ENCODE measurements around the gene TENM3. TPM values are rescaled to one million over a fixed set of nuclear protein-coding genes. Genes with fewer than 3 reads are reported as not detected.

The TENM3 gene
- total RNA-seq, 2 donors from 2014 or later = 39.5 to 51.9 TPM

DNA sequence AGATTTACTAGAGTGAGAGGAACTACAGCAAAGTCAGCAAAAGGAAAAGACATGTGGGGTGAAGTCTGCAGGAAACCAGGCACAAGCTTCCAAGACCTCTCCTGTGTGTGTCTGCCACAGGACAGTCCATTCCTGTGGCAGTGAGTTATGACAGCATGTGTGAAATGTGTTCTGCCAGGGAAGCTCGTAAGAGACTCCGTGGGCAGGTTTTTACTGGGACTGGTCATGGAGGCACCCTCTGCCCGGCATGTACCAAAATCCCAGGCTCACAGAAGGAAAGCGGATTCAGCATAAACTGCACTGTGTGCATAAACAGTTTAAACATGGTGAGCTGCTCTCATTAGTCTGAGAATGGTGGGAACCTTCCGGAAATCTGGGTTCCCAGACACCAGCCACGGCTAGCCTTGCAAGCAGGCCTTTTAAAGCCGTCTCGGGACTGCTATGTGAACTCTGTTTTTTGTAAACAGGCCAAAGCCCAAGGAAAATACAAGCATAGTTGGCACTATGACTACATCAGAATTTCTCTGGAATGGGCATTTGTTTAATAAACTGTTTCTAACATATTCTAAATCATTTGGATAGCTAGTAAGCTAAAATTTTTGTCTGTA is 288.5 kb downstream of the TENM3 start:
- no peaks in the 10 kb centered on the region for H3K9me3 ChIP-seq (ENCODE audit: control insufficient read depth, low read length)
- no peaks in the 10 kb centered on the region for H3K27me3 ChIP-seq (ENCODE audit: control insufficient read depth, insufficient read depth, low read length, poor library complexity, severe bottlenecking)
- H3K4me3 ChIP-seq (ENCODE audit: low read length) = no peak overlapping the region
- no peaks in the 10 kb centered on the region for H3K9me3 Mint-ChIP-seq
- H3K27ac Mint-ChIP-seq = peak overlapping the region; percentile 16
- WGBS, 2 experiments (ENCODE audit: insufficient coverage in 1 of 2, insufficient read length in 1 of 2) = 93 to 96% methylated on average over 8 of the region's 8 CpGs
- no peak for TF ChIP-seq CTCF (conservative IDR thresholded peaks at IDR 0.05)
- no peak overlapping the region for H3K4me3 Mint-ChIP-seq
- H3K36me3 ChIP-seq (ENCODE audit: control insufficient read depth, insufficient read depth, low read length) = no peaks in the 10 kb centered on the region
- H3K4me1 Mint-ChIP-seq = peaks cover 24% of the 10 kb centered on the region
- H3K27ac ChIP-seq (ENCODE audit: low read depth, low read length) = peak overlapping the region; percentile 13
- DNase-seq = no peak
- no peaks in the 10 kb centered on the region for H3K36me3 Mint-ChIP-seq (ENCODE audit: low read depth)
- no peak overlapping the region for H3K9ac ChIP-seq (ENCODE audit: extremely low read depth, low read length, poor library complexity, severe bottlenecking)
- no peaks in the 10 kb centered on the region for H3K27me3 Mint-ChIP-seq (ENCODE audit: insufficient read depth)
- no peaks in the 10 kb centered on the region for H3K4me1 ChIP-seq (ENCODE audit: control insufficient read depth, insufficient read depth, low read length)

DNA sequence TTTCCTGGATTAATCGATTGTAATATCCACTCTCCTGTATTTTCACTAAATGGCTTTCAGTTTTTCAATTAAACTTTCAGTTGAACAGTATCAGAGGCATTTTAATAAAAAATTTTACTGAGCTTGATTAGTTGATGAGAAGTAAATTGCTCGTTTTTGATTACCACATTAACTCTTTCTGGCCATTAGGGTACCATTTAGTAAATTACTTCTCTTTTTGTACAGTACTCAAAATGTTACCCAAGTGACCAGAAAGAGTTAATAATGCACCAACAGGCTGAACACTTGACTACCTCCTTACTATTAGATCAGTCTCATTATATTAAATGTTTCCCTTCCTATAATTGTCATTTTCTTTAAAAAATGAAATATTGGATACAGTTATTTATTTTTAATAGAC is 289.2 kb downstream of the TENM3 start:
- H3K9me3 ChIP-seq (ENCODE audit: control insufficient read depth, low read length) = no peaks in the 10 kb centered on the region
- no peak overlapping the region for H3K4me3 ChIP-seq (ENCODE audit: low read length)
- Mint-ChIP-seq H3K9me3 (no peaks in the 10 kb centered on the region), H3K36me3 (ENCODE audit: low read depth) (no peaks in the 10 kb centered on the region), H3K4me1 (peaks cover 20% of the 10 kb centered on the region), H3K27me3 (ENCODE audit: insufficient read depth) (no peaks in the 10 kb centered on the region), H3K4me3 (no peak overlapping the region), H3K27ac (no peak overlapping the region)
- H3K27ac ChIP-seq (ENCODE audit: low read depth, low read length) = no peak overlapping the region
- no peak for DNase-seq
- no peak for TF ChIP-seq CTCF (conservative IDR thresholded peaks at IDR 0.05)
- WGBS, 2 experiments (ENCODE audit: insufficient coverage in 1 of 2, insufficient read length in 1 of 2) = 95% methylated on average over 2 of the region's 2 CpGs; no CpG with 5 or more reads in 1 of the 2 experiments
- peaks cover 2% of the 10 kb centered on the region for H3K4me1 ChIP-seq (ENCODE audit: control insufficient read depth, insufficient read depth, low read length)
- H3K36me3 ChIP-seq (ENCODE audit: control insufficient read depth, insufficient read depth, low read length) = no peaks in the 10 kb centered on the region
- H3K9ac ChIP-seq (ENCODE audit: extremely low read depth, low read length, poor library complexity, severe bottlenecking) = no peak overlapping the region
- H3K27me3 ChIP-seq (ENCODE audit: control insufficient read depth, insufficient read depth, low read length, poor library complexity, severe bottlenecking) = no peaks in the 10 kb centered on the region

- H3K27ac ChIP-seq (ENCODE audit: low read depth, low read length) = peak overlapping the region; percentile 19
- DNase-seq = no peak
- Mint-ChIP-seq H3K36me3 (ENCODE audit: low read depth) (no peaks in the 10 kb centered on the region), H3K4me3 (no peak overlapping the region), H3K9me3 (no peaks in the 10 kb centered on the region), H3K27me3 (ENCODE audit: insufficient read depth) (no peaks in the 10 kb centered on the region), H3K4me1 (peaks cover 9% of the 10 kb centered on the region), H3K27ac (no peak overlapping the region)
- whole genome bisulfite sequencing, 2 experiments (ENCODE audit: insufficient coverage in 1 of 2, insufficient read length in 1 of 2) = 50 to 75% methylated on average over 1 of the region's 1 CpG
- peaks cover 2% of the 10 kb centered on the region for H3K4me1 ChIP-seq (ENCODE audit: control insufficient read depth, insufficient read depth, low read length)
- H3K9me3 ChIP-seq (ENCODE audit: control insufficient read depth, low read length) = no peaks in the 10 kb centered on the region
- TF ChIP-seq CTCF (conservative IDR thresholded peaks at IDR 0.05) = no peak
- no peaks in the 10 kb centered on the region for H3K36me3 ChIP-seq (ENCODE audit: control insufficient read depth, insufficient read depth, low read length)
- no peaks in the 10 kb centered on the region for H3K27me3 ChIP-seq (ENCODE audit: control insufficient read depth, insufficient read depth, low read length, poor library complexity, severe bottlenecking)
- H3K9ac ChIP-seq (ENCODE audit: extremely low read depth, low read length, poor library complexity, severe bottlenecking) = no peak overlapping the region
- no peak overlapping the region for H3K4me3 ChIP-seq (ENCODE audit: low read length)
Observed at GRCh38 chr4:182533964-182534363, 290.8 kb downstream of the TENM3 start.

All from endodermal cell (in vitro differentiated cells).